Activated CD8-positive, alpha-beta T cell treated with anti-CD3 and anti-CD28 coated beads for 36 hours (primary cell): ENCODE measurements around the gene GNA14. TPM values are rescaled to one million over a fixed set of nuclear protein-coding genes. Genes with fewer than 3 reads are reported as not detected.
"Not testable (repeated sequence)": the region's sequence is repeated elsewhere in the genome, so short reads cannot be mapped to it uniquely, and the experiment has no call there.

Experiments used
- ATAC-seq: fragments of 200-7000 bp; cut with Tn5 transposase; one replicate; pipeline ENCODE4 v1.10.0; 2021; ENCODE audit warnings: mild to moderate bottlenecking, moderate library complexity
- CTCF ChIA-PET: fragments of 350-600 bp; sonication (Branson Sonifier 250); formaldehyde crosslinking; loops from one replicate; lab custom pipeline; 2021; ENCODE audit warnings: antibody characterized with exemption; lab: Charles Lee
- POLR2A ChIA-PET: fragments of 350-600 bp; sonication (Branson Sonifier 250); formaldehyde crosslinking; loops from one replicate; lab custom pipeline; 2021; ENCODE audit warnings: antibody characterized with exemption; lab: Charles Lee
- DNase-seq: peaks from one replicate; pipeline ENCODE4 v3.0.0-alpha.2; 2020
- H3K27ac Mint-ChIP-seq: one replicate; pipeline ENCODE4 v1.8.0; 2021; ENCODE audit warnings: mild to moderate bottlenecking, mixed read lengths
- H3K27me3 Mint-ChIP-seq: one replicate; pipeline ENCODE4 v1.8.0; 2021; ENCODE audit warnings: mixed read lengths
- H3K36me3 Mint-ChIP-seq: one replicate; pipeline ENCODE4 v1.8.0; 2021; ENCODE audit warnings: low read depth, mixed read lengths
- H3K4me1 Mint-ChIP-seq: one replicate; pipeline ENCODE4 v1.8.0; 2021; ENCODE audit warnings: low read depth, mixed read lengths
- H3K4me3 Mint-ChIP-seq: one replicate; pipeline ENCODE4 v1.8.0; 2021; ENCODE audit warnings: mild to moderate bottlenecking, moderate library complexity, mixed read lengths
- H3K9me3 Mint-ChIP-seq: one replicate; pipeline ENCODE4 v1.8.0; 2021; ENCODE audit warnings: mixed read lengths
- CTCF ChIP-seq: fragments of 200-600 bp; IDR thresholded peaks from one replicate; pipeline ENCODE4 v1.8.0; 2022; ENCODE audit warnings: antibody characterized with exemption, mild to moderate bottlenecking
- intact Hi-C: fragments of 100-400 bp; cut with micrococcal nuclease; formaldehyde crosslinking; loops from one replicate; pipeline ENCODE4 v1.10.0; 2022
- total RNA-seq, 2 experiments: library from RNA; stranded (reverse); gene quantifications; one replicate each; pipeline ENCODE4 v1.2.3, GENCODE V29; 2021

Gene GNA14
- total RNA-seq, 2 experiments from 2014 or later = not detected

GRCh38 chr9:77418226-77418625 lies 229.9 kb downstream of the GNA14 start:
- POLR2A ChIA-PET = interaction anchor here (1.2 kb wide), 1 partner anchor 59 kb away, joined by 3 read pairs; no protein-coding TSS in a partner anchor
- Mint-ChIP-seq H3K27ac (no peak overlapping the region), H3K27me3 (no peaks in the 10 kb centered on the region), H3K36me3 (peaks cover 4% of the 10 kb centered on the region), H3K9me3 (no peaks in the 10 kb centered on the region), H3K4me3 (no peak overlapping the region), H3K4me1 (no peaks in the 10 kb centered on the region)
- ATAC-seq = no peak
- CTCF ChIA-PET = interaction anchor here (1.2 to 2.3 kb wide), 3 partner anchors 15 to 450 kb away, joined by 3 to 10 read pairs (median 8); no protein-coding TSS in a partner anchor
- intact Hi-C loops = no loop called here
- DNase-seq = no peak
- no peak for TF ChIP-seq CTCF

GRCh38 chr9:77417566-77417965 lies 230.6 kb downstream of the GNA14 start:
- no peak for TF ChIP-seq CTCF
- H3K4me1 Mint-ChIP-seq = no peaks in the 10 kb centered on the region
- H3K27me3 Mint-ChIP-seq = no peaks in the 10 kb centered on the region
- no peak for ATAC-seq
- no peaks in the 10 kb centered on the region for H3K9me3 Mint-ChIP-seq
- peaks cover 2% of the 10 kb centered on the region for H3K36me3 Mint-ChIP-seq
- no peak for DNase-seq
- H3K4me3 Mint-ChIP-seq = no peak overlapping the region
- POLR2A ChIA-PET = interaction anchor here (1.2 kb wide), 1 partner anchor 59 kb away, joined by 3 read pairs; no protein-coding TSS in a partner anchor
- no peak overlapping the region for H3K27ac Mint-ChIP-seq
- intact Hi-C loops = no loop called here
- CTCF ChIA-PET = interaction anchor here (2.0 kb wide), 1 partner anchor 16 kb away, joined by 8 read pairs; no protein-coding TSS in a partner anchor

- H3K27me3 Mint-ChIP-seq, intact Hi-C loops, ATAC-seq, H3K4me1 Mint-ChIP-seq, H3K9me3 Mint-ChIP-seq, CTCF ChIA-PET, DNase-seq, POLR2A ChIA-PET, H3K27ac Mint-ChIP-seq, H3K4me3 Mint-ChIP-seq: not testable (repeated sequence)
- peaks cover 42% of the 10 kb centered on the region for H3K36me3 Mint-ChIP-seq
Measured at GRCh38 chr9:77408521-77408920, 239.6 kb downstream of the GNA14 start.

- peaks cover 2% of the 10 kb centered on the region for H3K9me3 Mint-ChIP-seq
- no peak for TF ChIP-seq CTCF
- no peak overlapping the region for H3K27ac Mint-ChIP-seq
- intact Hi-C loops = no loop called here
- ATAC-seq = no peak
- H3K27me3 Mint-ChIP-seq = no peaks in the 10 kb centered on the region
- H3K4me3 Mint-ChIP-seq = no peak overlapping the region
- H3K36me3 Mint-ChIP-seq = peaks cover 27% of the 10 kb centered on the region
- ChIA-PET POLR2A (no interaction called here), CTCF (no interaction called here)
- H3K4me1 Mint-ChIP-seq = no peaks in the 10 kb centered on the region
- no peak for DNase-seq
Measured at GRCh38 chr9:77403239-77403638, 244.9 kb downstream of the GNA14 start.

GRCh38 chr9:77402286-77402685 lies 245.8 kb downstream of the GNA14 start:
- Mint-ChIP-seq H3K36me3 (peaks cover 19% of the 10 kb centered on the region), H3K4me3 (no peak overlapping the region), H3K4me1 (no peaks in the 10 kb centered on the region), H3K27me3 (no peaks in the 10 kb centered on the region), H3K9me3 (no peaks in the 10 kb centered on the region), H3K27ac (no peak overlapping the region)
- no peak for TF ChIP-seq CTCF
- ChIA-PET CTCF (no interaction called here), POLR2A (interaction anchor here (0.6 kb wide), 1 partner anchor 272 kb away, joined by 3 read pairs; no protein-coding TSS in a partner anchor)
- ATAC-seq (no peak), DNase-seq (no peak)
- intact Hi-C loops = no loop called here
